Keratinocyte (primary cell): ENCODE measurements around the gene HOXC12. TPM values are rescaled to one million over a fixed set of nuclear protein-coding genes. Genes with fewer than 3 reads are reported as not detected.
A peak's percentile ranks its signal among the peaks of the same experiment; 100 is the strongest.

Experiments used
- DNase-seq: peaks from one replicate; pipeline ENCODE4 v3.0.0-alpha.2; 2011; ENCODE audit warnings: low read depth, missing footprints, low spot score
- FAIRE-seq: peaks from 2 replicates; lab custom pipeline; 2011; peaks lifted over from hg19 to GRCh38; lab: Jason Lieb, UNC
- H2AFZ ChIP-seq: 2 replicates; pipeline ENCODE4 v1.6.0; 2012; ENCODE audit warnings: low read length, control low read depth, inconsistent platforms; ENCODE audit not compliant: control insufficient read depth
- H3K27ac ChIP-seq: 2 replicates; pipeline ENCODE4 v1.5.1; 2011; ENCODE audit warnings: low read length; ENCODE audit not compliant: control insufficient read depth, insufficient read depth
- H3K27me3 ChIP-seq: 3 replicates; pipeline ENCODE4 v1.6.0; 2011; ENCODE audit warnings: low read length; ENCODE audit not compliant: control insufficient read depth, insufficient read depth; ENCODE audit errors: extremely low read depth
- H3K36me3 ChIP-seq, 2 experiments: 2 replicates in 1 of 2; 3 replicates in 1 of 2; pipeline ENCODE4 v1.5.1; 2011; ENCODE audit warnings: low read length in 2 of 2, mild to moderate bottlenecking in 1 of 2; ENCODE audit not compliant: control insufficient read depth in 2 of 2, insufficient read depth in 2 of 2; ENCODE audit errors: extremely low read depth in 1 of 2
- H3K4me1 ChIP-seq: 3 replicates; pipeline ENCODE4 v1.5.1; 2011; ENCODE audit warnings: low read length; ENCODE audit not compliant: control insufficient read depth, insufficient read depth; ENCODE audit errors: extremely low read depth
- H3K4me2 ChIP-seq: 3 replicates; pipeline ENCODE4 v1.6.0; 2011; ENCODE audit warnings: low read depth, low read length; ENCODE audit not compliant: control insufficient read depth, insufficient read depth; ENCODE audit errors: extremely low read depth
- H3K4me3 ChIP-seq, 3 experiments: fragments of 200-600 bp in 1 of 3; sonication (generic) in 1 of 3; 2 replicates in 2 of 3; 3 replicates in 1 of 3; pipeline ENCODE4 v1.5.1; 2011 to 2016; ENCODE audit warnings: low read length in 3 of 3, mild to moderate bottlenecking in 3 of 3, control low read depth in 2 of 3, inconsistent platforms in 1 of 3, low read depth in 1 of 3, mixed read lengths in 1 of 3, mixed run types in 1 of 3, moderate library complexity in 1 of 3; ENCODE audit not compliant: control insufficient read depth in 2 of 3, insufficient read depth in 2 of 3; ENCODE audit errors: extremely low read depth in 1 of 3
- H3K79me2 ChIP-seq: 2 replicates; pipeline ENCODE4 v1.6.0; 2012; ENCODE audit warnings: low read length; ENCODE audit not compliant: control insufficient read depth, insufficient read depth
- H3K9ac ChIP-seq: 3 replicates; pipeline ENCODE4 v1.6.0; 2011; ENCODE audit warnings: low read length; ENCODE audit not compliant: control insufficient read depth, insufficient read depth; ENCODE audit errors: extremely low read depth
- H3K9me1 ChIP-seq: 3 replicates; pipeline ENCODE4 v1.6.0; 2011; ENCODE audit warnings: low read length; ENCODE audit not compliant: control insufficient read depth, insufficient read depth; ENCODE audit errors: extremely low read depth
- H3K9me3 ChIP-seq: 2 replicates; pipeline ENCODE4 v1.5.1; 2012; ENCODE audit warnings: low read depth, low read length; ENCODE audit not compliant: control insufficient read depth
- H4K20me1 ChIP-seq: 3 replicates; pipeline ENCODE4 v1.6.0; 2011; ENCODE audit warnings: low read length; ENCODE audit not compliant: control insufficient read depth, insufficient read depth; ENCODE audit errors: extremely low read depth
- CTCF ChIP-seq, 3 experiments: IDR thresholded peaks in 1 of 3; conservative IDR thresholded peaks in 1 of 3; optimal IDR thresholded peaks in 1 of 3; 2 replicates in 2 of 3; 3 replicates in 1 of 3; pipeline versions ENCODE3 to v1.5.1; 2011; ENCODE audit warnings: low read length in 3 of 3, mild to moderate bottlenecking in 3 of 3, moderate library complexity in 2 of 3, control low read depth in 1 of 3, inconsistent platforms in 1 of 3; ENCODE audit not compliant: insufficient read depth in 2 of 3; ENCODE audit errors: extremely low read depth in 1 of 3
- EZH2 ChIP-seq: IDR thresholded peaks from one replicate; pipeline ENCODE4 v1.6.1; 2012; ENCODE audit warnings: inconsistent platforms, mild to moderate bottlenecking, low read length, moderate library complexity
- dilution Hi-C: fragments of 300-500 bp; cut with MboI; formaldehyde crosslinking; loops from one replicate; pipeline ENCODE4 v1.7.0; 2020; ENCODE audit warnings: low sequenced_read_pairs; ENCODE audit not compliant: extremely low pct_ligation_motif_present
- polyA plus RNA-seq, 5 experiments: library from polyadenylated mRNA; depleted of rRNA in 3 of 5; stranded (reverse) in 3 of 5; stranded (forward) in 1 of 5; unstranded in 1 of 5; fragments of >200 nt; gene quantifications; 1 replicate in 1 of 5; 2 replicates in 3 of 5; 3 replicates in 1 of 5; pipeline versions ENCODE4 v1.2.1 to v1.2.3, GENCODE V29; 2011 to 2012; ENCODE audit warnings: missing spikeins in 2 of 5, low read depth in 1 of 5, low replicate concordance in 1 of 5

HOXC12 gene
- polyA plus RNA-seq, 1 donor (not counting 4 experiments of a cell fraction or from before 2014, with no cell fraction given): 0.47 TPM

- Histone ChIP-seq H3K27ac (peak overlapping the region; percentile 95), H3K9me3 (no peaks in the 10 kb centered on the region), H3K79me2 (peaks cover 95% of the 10 kb centered on the region), H2AFZ (peak overlapping the region; percentile 62), H4K20me1 (no peaks in the 10 kb centered on the region), H3K9ac (peak overlapping the region; percentile 97), H3K4me2 (peak overlapping the region; percentile 98), H3K27me3 (no peaks in the 10 kb centered on the region), H3K36me3 (peaks cover 0 to 1% of the 10 kb centered on the region in 2 experiments), H3K4me3 (peak overlapping the region; percentile 45 to 90 (median 89)), H3K4me1 (peaks cover 30% of the 10 kb centered on the region), H3K9me1 (no peaks in the 10 kb centered on the region)
- FAIRE-seq (no peak), DNase-seq (no peak)
- dilution Hi-C loops: no loop called here
- TF ChIP-seq CTCF (optimal IDR thresholded peaks at IDR 0.05 in 1 of 3, IDR thresholded peaks at IDR 0.05 in 1 of 3, conservative IDR thresholded peaks at IDR 0.05 in 1 of 3; ENCODE audit: extremely low read depth in 1 of 3, insufficient read depth in 2 of 3, low read length in 3 of 3) (no peak), EZH2 (no peak)
These were observed 40.9 kb downstream of the HOXC12 start for GRCh38 chr12:53995378-53996239.

- dilution Hi-C loops: no loop called here
- H3K4me2 ChIP-seq: peak overlapping the region; percentile 98
- H2AFZ ChIP-seq: no peak overlapping the region
- H3K27me3 ChIP-seq: no peaks in the 10 kb centered on the region
- H3K9me1 ChIP-seq: no peaks in the 10 kb centered on the region
- peak overlapping the region; percentile 97 for H3K9ac ChIP-seq
- no peak for DNase-seq
- FAIRE-seq: no peak
- H3K27ac ChIP-seq: peak overlapping the region; percentile 95
- TF ChIP-seq EZH2: no peak
- TF ChIP-seq CTCF (optimal IDR thresholded peaks at IDR 0.05 in 1 of 3, IDR thresholded peaks at IDR 0.05 in 1 of 3, conservative IDR thresholded peaks at IDR 0.05 in 1 of 3; ENCODE audit: extremely low read depth in 1 of 3, insufficient read depth in 2 of 3, low read length in 3 of 3): peak in 1 of 3 experiments; percentile 11
- peaks cover 94% of the 10 kb centered on the region for H3K79me2 ChIP-seq
- H3K36me3 ChIP-seq: no peaks in the 10 kb centered on the region
- no peaks in the 10 kb centered on the region for H4K20me1 ChIP-seq
- no peaks in the 10 kb centered on the region for H3K9me3 ChIP-seq
- H3K4me1 ChIP-seq: peaks cover 34% of the 10 kb centered on the region
- H3K4me3 ChIP-seq: peak overlapping the region; percentile 45 to 90 (median 89)
These were observed 41.8 kb downstream of the HOXC12 start for GRCh38 chr12:53996240-53997203.
